ENCODE measurements around the gene SH2D7. TPM values are rescaled to one million over a fixed set of nuclear protein-coding genes. Genes with fewer than 3 reads are reported as not detected.

Gene SH2D7
- polyA plus RNA-seq, 1 donor from 2014 or later, result not detected

DNA sequence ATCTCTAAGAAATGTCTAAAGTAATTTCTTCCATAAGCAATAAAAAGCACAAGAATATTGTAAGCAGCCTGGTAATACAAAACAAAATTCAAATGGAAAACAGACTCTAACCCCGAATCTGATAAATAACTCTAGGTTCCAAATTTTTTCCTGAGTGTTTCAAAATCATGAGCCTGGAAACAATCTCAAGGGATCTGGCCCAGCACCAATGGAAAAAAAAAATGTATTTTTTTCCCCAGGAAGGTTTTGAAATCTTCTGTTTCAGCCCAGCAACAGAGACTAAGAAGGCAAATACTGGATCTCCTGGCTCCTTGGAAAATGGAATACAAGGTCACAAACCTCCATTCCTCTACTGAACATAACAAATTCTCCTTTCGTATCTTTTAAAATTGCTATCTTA, 27.8 kb upstream of the SH2D7 start:
- Histone ChIP-seq H3K27me3 (ENCODE audit: insufficient read depth, low read depth, low read length) (no peaks in the 10 kb centered on the region), H3F3A (ENCODE audit: insufficient read depth, low read length, poor library complexity, severe bottlenecking) (no peaks in the 10 kb centered on the region), H3K9me2 (ENCODE audit: insufficient read depth, low read length) (no peaks in the 10 kb centered on the region), H3K4me2 (ENCODE audit: low read length) (no peak overlapping the region), H2AFZ (ENCODE audit: low read depth, low read length) (no peak overlapping the region), H4K20me1 (ENCODE audit: insufficient read depth) (no peaks in the 10 kb centered on the region), H3K4me3 (ENCODE audit: low read length) (no peak overlapping the region), H3K9ac (ENCODE audit: low read length) (no peak overlapping the region), H3K27ac (ENCODE audit: low read length) (no peak overlapping the region), H3K36me3 (ENCODE audit: insufficient read depth, low read length) (no peaks in the 10 kb centered on the region), H3K79me2 (replicated peaks; ENCODE audit: insufficient read depth, low read length) (peaks cover 8% of the 10 kb centered on the region), H3K9me3 (ENCODE audit: low read length) (no peaks in the 10 kb centered on the region)
- no peak for TF ChIP-seq RAD21 (conservative IDR thresholded peaks at IDR 0.05)
- TF ChIP-seq, protein P1, sequence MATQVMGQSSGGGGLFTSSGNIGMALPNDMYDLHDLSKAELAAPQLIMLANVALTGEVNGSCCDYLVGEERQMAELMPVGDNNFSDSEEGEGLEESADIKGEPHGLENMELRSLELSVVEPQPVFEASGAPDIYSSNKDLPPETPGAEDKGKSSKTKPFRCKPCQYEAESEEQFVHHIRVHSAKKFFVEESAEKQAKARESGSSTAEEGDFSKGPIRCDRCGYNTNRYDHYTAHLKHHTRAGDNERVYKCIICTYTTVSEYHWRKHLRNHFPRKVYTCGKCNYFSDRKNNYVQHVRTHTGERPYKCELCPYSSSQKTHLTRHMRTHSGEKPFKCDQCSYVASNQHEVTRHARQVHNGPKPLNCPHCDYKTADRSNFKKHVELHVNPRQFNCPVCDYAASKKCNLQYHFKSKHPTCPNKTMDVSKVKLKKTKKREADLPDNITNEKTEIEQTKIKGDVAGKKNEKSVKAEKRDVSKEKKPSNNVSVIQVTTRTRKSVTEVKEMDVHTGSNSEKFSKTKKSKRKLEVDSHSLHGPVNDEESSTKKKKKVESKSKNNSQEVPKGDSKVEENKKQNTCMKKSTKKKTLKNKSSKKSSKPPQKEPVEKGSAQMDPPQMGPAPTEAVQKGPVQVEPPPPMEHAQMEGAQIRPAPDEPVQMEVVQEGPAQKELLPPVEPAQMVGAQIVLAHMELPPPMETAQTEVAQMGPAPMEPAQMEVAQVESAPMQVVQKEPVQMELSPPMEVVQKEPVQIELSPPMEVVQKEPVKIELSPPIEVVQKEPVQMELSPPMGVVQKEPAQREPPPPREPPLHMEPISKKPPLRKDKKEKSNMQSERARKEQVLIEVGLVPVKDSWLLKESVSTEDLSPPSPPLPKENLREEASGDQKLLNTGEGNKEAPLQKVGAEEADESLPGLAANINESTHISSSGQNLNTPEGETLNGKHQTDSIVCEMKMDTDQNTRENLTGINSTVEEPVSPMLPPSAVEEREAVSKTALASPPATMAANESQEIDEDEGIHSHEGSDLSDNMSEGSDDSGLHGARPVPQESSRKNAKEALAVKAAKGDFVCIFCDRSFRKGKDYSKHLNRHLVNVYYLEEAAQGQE (IDR thresholded peaks at IDR 0.05; ENCODE audit: borderline replicate concordance), result no peak
- TF ChIP-seq MXI1 (conservative IDR thresholded peaks at IDR 0.05; ENCODE audit: poor library complexity, severe bottlenecking), result no peak
- TF ChIP-seq, protein P2, sequence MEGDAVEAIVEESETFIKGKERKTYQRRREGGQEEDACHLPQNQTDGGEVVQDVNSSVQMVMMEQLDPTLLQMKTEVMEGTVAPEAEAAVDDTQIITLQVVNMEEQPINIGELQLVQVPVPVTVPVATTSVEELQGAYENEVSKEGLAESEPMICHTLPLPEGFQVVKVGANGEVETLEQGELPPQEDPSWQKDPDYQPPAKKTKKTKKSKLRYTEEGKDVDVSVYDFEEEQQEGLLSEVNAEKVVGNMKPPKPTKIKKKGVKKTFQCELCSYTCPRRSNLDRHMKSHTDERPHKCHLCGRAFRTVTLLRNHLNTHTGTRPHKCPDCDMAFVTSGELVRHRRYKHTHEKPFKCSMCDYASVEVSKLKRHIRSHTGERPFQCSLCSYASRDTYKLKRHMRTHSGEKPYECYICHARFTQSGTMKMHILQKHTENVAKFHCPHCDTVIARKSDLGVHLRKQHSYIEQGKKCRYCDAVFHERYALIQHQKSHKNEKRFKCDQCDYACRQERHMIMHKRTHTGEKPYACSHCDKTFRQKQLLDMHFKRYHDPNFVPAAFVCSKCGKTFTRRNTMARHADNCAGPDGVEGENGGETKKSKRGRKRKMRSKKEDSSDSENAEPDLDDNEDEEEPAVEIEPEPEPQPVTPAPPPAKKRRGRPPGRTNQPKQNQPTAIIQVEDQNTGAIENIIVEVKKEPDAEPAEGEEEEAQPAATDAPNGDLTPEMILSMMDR (IDR thresholded peaks at IDR 0.05; ENCODE audit: poor library complexity, severe bottlenecking), result no peak
- no peak for TF ChIP-seq EP300 (conservative IDR thresholded peaks at IDR 0.05; ENCODE audit: poor library complexity, severe bottlenecking)
- no peak for TF ChIP-seq POLR2AphosphoS5 (IDR thresholded peaks at IDR 0.05)
- no peak for TF ChIP-seq EZH2 (IDR thresholded peaks at IDR 0.05; ENCODE audit: borderline replicate concordance, insufficient read depth, low read length, poor library complexity, severe bottlenecking)
- no peak for TF ChIP-seq TAF1 (IDR thresholded peaks at IDR 0.05; ENCODE audit: low read depth)
- no peak for TF ChIP-seq SMC3 (conservative IDR thresholded peaks at IDR 0.05; ENCODE audit: poor library complexity)

DNA sequence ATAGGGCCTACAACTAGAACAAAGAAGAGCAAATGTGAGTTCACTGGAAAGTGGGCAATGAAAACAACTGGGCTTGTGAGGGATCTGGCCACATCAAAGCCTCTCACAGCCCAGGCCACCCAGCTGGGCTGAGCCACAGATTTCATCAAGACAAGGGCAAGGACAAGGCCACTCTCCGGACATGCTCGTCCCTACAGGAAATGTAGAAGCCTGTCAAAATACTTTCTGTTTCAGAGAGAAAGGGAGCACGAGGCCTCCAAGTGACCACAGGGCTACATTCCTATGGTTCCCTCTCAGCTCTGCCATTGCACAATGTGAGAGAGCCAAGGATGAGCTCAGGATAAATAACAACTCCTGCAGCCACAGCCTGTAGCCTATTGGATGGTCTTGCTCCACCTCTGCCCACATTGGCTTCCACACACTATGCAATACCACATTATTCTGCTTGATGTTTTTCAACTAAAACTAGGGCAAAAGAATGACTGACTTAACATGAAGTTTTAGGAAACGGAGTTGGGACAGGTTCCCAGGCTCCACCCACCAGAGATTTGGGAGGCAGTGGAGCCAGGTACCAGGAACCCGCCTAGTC, 27.0 kb upstream of the SH2D7 start:
- TF ChIP-seq EZH2 (IDR thresholded peaks at IDR 0.05; ENCODE audit: borderline replicate concordance, insufficient read depth, low read length, poor library complexity, severe bottlenecking) (no peak), POLR2AphosphoS5 (IDR thresholded peaks at IDR 0.05) (no peak), SMC3 (conservative IDR thresholded peaks at IDR 0.05; ENCODE audit: poor library complexity) (no peak), MXI1 (conservative IDR thresholded peaks at IDR 0.05; ENCODE audit: poor library complexity, severe bottlenecking) (no peak), EP300 (conservative IDR thresholded peaks at IDR 0.05; ENCODE audit: poor library complexity, severe bottlenecking) (no peak), RAD21 (conservative IDR thresholded peaks at IDR 0.05) (no peak), TAF1 (IDR thresholded peaks at IDR 0.05; ENCODE audit: low read depth) (no peak)
- TF ChIP-seq, protein P2 (IDR thresholded peaks at IDR 0.05; ENCODE audit: poor library complexity, severe bottlenecking), result no peak
- TF ChIP-seq, protein P1 (IDR thresholded peaks at IDR 0.05; ENCODE audit: borderline replicate concordance), result no peak

More for the DNA sequence above, 27.0 kb upstream of the SH2D7 start:
- H3K27me3 ChIP-seq (ENCODE audit: insufficient read depth, low read depth, low read length), result no peaks in the 10 kb centered on the region
- H2AFZ ChIP-seq (ENCODE audit: low read depth, low read length), result no peak overlapping the region
- H3F3A ChIP-seq (ENCODE audit: insufficient read depth, low read length, poor library complexity, severe bottlenecking), result no peaks in the 10 kb centered on the region
- H3K9me2 ChIP-seq (ENCODE audit: insufficient read depth, low read length), result no peaks in the 10 kb centered on the region
- H3K36me3 ChIP-seq (ENCODE audit: insufficient read depth, low read length), result no peaks in the 10 kb centered on the region
- peaks cover 8% of the 10 kb centered on the region for H3K79me2 ChIP-seq (replicated peaks; ENCODE audit: insufficient read depth, low read length)
- no peak overlapping the region for H3K27ac ChIP-seq (ENCODE audit: low read length)
- no peak overlapping the region for H3K4me3 ChIP-seq (ENCODE audit: low read length)
- no peaks in the 10 kb centered on the region for H3K9me3 ChIP-seq (ENCODE audit: low read length)
- no peak overlapping the region for H3K4me2 ChIP-seq (ENCODE audit: low read length)
- no peaks in the 10 kb centered on the region for H4K20me1 ChIP-seq (ENCODE audit: insufficient read depth)
- no peak overlapping the region for H3K9ac ChIP-seq (ENCODE audit: low read length)

Data from neural cell (in vitro differentiated cells).